H1 (cell line): ENCODE data around the gene RMP24.

Source experiments
- CHD7 ChIP-seq: fragments of 300-600 bp; sonication (generic); IDR thresholded peaks from 2 replicates; pipeline ENCODE4 v1.7.1; 2012; ENCODE audit warnings: low read length, moderate library complexity, mild to moderate bottlenecking, inconsistent platforms; ENCODE audit not compliant: insufficient replicate concordance
- EP300 ChIP-seq, 2 experiments: IDR thresholded peaks; 1 replicate in 1 of 2; 2 replicates in 1 of 2; pipeline ENCODE4 v1.6.1; 2011 to 2012; ENCODE audit warnings: low read depth in 2 of 2, low read length in 2 of 2, mild to moderate bottlenecking in 2 of 2, borderline replicate concordance in 1 of 2, inconsistent platforms in 1 of 2, moderate library complexity in 1 of 2
- KDM1A ChIP-seq: fragments of 200-600, 300-600 bp; sonication (generic); IDR thresholded peaks from 2 replicates; pipeline ENCODE4 v1.7.1; 2016; ENCODE audit warnings: mild to moderate bottlenecking, low read length, borderline replicate concordance
- RFX5 ChIP-seq: IDR thresholded peaks from 2 replicates; pipeline ENCODE4 v1.6.1; 2011; ENCODE audit warnings: low read depth, low read length, improper control_type of control experiment, borderline replicate concordance
- RXRA ChIP-seq: IDR thresholded peaks from 2 replicates; pipeline ENCODE4 v1.6.1; 2011; ENCODE audit warnings: low read depth, mild to moderate bottlenecking, low read length, moderate library complexity; ENCODE audit not compliant: insufficient read depth
- USF2 ChIP-seq: IDR thresholded peaks from 2 replicates; pipeline ENCODE4 v1.6.1; 2011; ENCODE audit warnings: low read length, improper control_type of control experiment
- ZNF274 ChIP-seq: IDR thresholded peaks from 2 replicates; pipeline ENCODE4 v1.7.0; 2012; ENCODE audit warnings: low read length, borderline replicate concordance; ENCODE audit errors: extremely low read depth

RMP24 gene

GRCh38 chr18:35969676-35970075 is 2.8 kb upstream of the RMP24 start (continued):
- TF ChIP-seq CHD7 (no peak), USF2 (no peak), ZNF274 (no peak), RFX5 (no peak), EP300 (IDR thresholded peaks at IDR 0.05; ENCODE audit: borderline replicate concordance in 1 of 2, low read depth in 2 of 2, low read length in 2 of 2) (no peak), RXRA (no peak), KDM1A (no peak)
